Testis (tissue), 2 donors: Measurements from ENCODE around the gene AMBP.

ENCODE experiments used
- CTCF ChIP-seq, 3 experiments: fragments of 450-650 bp in 2 of 3; fragments of 200-600 bp in 1 of 3; sonication (generic) in 1 of 3; IDR thresholded peaks; one replicate each; pipeline ENCODE4 v1.5.1; 2016 to 2019; ENCODE audit warnings: antibody characterized with exemption in 3 of 3, mild to moderate bottlenecking in 2 of 3, moderate library complexity in 1 of 3
- POLR2A ChIP-seq: fragments of 450-650 bp; IDR thresholded peaks from one replicate; pipeline ENCODE4 v1.6.1; 2017; ENCODE audit warnings: antibody characterized with exemption, mild to moderate bottlenecking, moderate library complexity

GRCh38 chr9:114121227-114122135 is 43.4 kb upstream of the AMBP start:
- TF ChIP-seq CTCF (IDR thresholded peaks at IDR 0.05) (no peak), POLR2A (no peak)
